HepG2 (cell line): ENCODE results near the gene STUM. TPM values are rescaled to one million over a fixed set of nuclear protein-coding genes. Genes with fewer than 3 reads are reported as not detected.
A peak's percentile ranks its signal among the peaks of the same experiment; 100 is the strongest.

Experiments
- AGO2 ChIP-seq: fragments of 200-400 bp; formaldehyde crosslinking; optimal IDR thresholded peaks from 2 replicates; pipeline ENCODE3; 2017; ENCODE audit warnings: mild to moderate bottlenecking, low read depth, low read length, moderate library complexity
- CBX5 ChIP-seq: sonication (generic); formaldehyde crosslinking; IDR thresholded peaks from 2 replicates; pipeline ENCODE4 v1.4.0; 2020; ENCODE audit warnings: missing genetic modification reagents, borderline replicate concordance
- DMAP1 ChIP-seq: IDR thresholded peaks from 2 replicates; pipeline ENCODE4 v1.6.1; 2016
- FIP1L1 ChIP-seq: fragments of 200-400 bp; formaldehyde crosslinking; IDR thresholded peaks from 2 replicates; pipeline ENCODE4 v1.6.1; 2018; ENCODE audit warnings: low read depth, mild to moderate bottlenecking, low read length, moderate library complexity, borderline replicate concordance; ENCODE audit not compliant: insufficient read depth
- NKX3-1 ChIP-seq: sonication (generic); formaldehyde crosslinking; IDR thresholded peaks from 2 replicates; pipeline ENCODE4 v1.5.0; 2020; ENCODE audit warnings: missing genetic modification reagents
- NR1H2 ChIP-seq: sonication (generic); formaldehyde crosslinking; IDR thresholded peaks from 2 replicates; pipeline ENCODE4 v1.8.1; 2022; ENCODE audit warnings: low read depth, missing genetic modification reagents, borderline replicate concordance
- POLR2A ChIP-seq, 2 experiments: IDR thresholded peaks; 2 replicates each; pipeline ENCODE4 v1.6.1; 2011; ENCODE audit warnings: low read depth in 2 of 2, low read length in 2 of 2, mild to moderate bottlenecking in 1 of 2, moderate library complexity in 1 of 2; ENCODE audit not compliant: insufficient read depth in 1 of 2
- RBAK ChIP-seq: sonication (generic); formaldehyde crosslinking; IDR thresholded peaks from 2 replicates; pipeline ENCODE4 v1.5.1; 2020; ENCODE audit warnings: mild to moderate bottlenecking, missing genetic modification reagents
- REPIN1 ChIP-seq: sonication (generic); formaldehyde crosslinking; IDR thresholded peaks from 2 replicates; pipeline ENCODE4 v1.8.0; 2022; ENCODE audit warnings: missing genetic modification reagents, low read depth, mild to moderate bottlenecking, borderline replicate concordance
- RFXAP ChIP-seq: sonication (generic); formaldehyde crosslinking; IDR thresholded peaks from 2 replicates; pipeline ENCODE4 v1.4.0; 2020; ENCODE audit warnings: missing genetic modification reagents, borderline replicate concordance
- SPEN ChIP-seq: sonication (generic); formaldehyde crosslinking; IDR thresholded peaks from 2 replicates; pipeline ENCODE4 v1.5.1; 2020; ENCODE audit warnings: low read depth, mild to moderate bottlenecking, missing genetic modification reagents
- TP53 ChIP-seq: sonication (generic); formaldehyde crosslinking; conservative IDR thresholded peaks from 2 replicates; pipeline ENCODE4 v1.4.0; 2020; ENCODE audit warnings: missing genetic modification reagents
- ZNF180 ChIP-seq: sonication (generic); formaldehyde crosslinking; IDR thresholded peaks from 2 replicates; pipeline ENCODE4 v1.4.0; 2020; ENCODE audit warnings: low read depth, missing genetic modification reagents, borderline replicate concordance
- ZNF354B ChIP-seq: sonication (generic); formaldehyde crosslinking; IDR thresholded peaks from 2 replicates; pipeline ENCODE4 v1.8.0; 2022; ENCODE audit warnings: mild to moderate bottlenecking, missing genetic modification reagents
- ZNF644 ChIP-seq: IDR thresholded peaks from 2 replicates; pipeline ENCODE4 v1.6.1; 2016; ENCODE audit warnings: low read depth
- polyA plus RNA-seq, 8 experiments: library from polyadenylated mRNA; depleted of rRNA in 3 of 8; stranded (reverse) in 7 of 8; unstranded in 1 of 8; fragments of >200 nt; fragmentation: Illumina TruSeq in 4 of 8; extraction: Trizol in 4 of 8; gene quantifications; 2 replicates each; pipeline versions ENCODE4 v1.2.1 to v1.2.3, GENCODE V29; 2011 to 2016; ENCODE audit warnings: low read depth in 4 of 8, missing spikeins in 1 of 8, mixed read lengths in 1 of 8; ENCODE audit not compliant: insufficient read depth in 1 of 8
- total RNA-seq, 5 experiments: library from RNA; depleted of rRNA; stranded (reverse); fragments of >200 nt; fragmentation: Illumina TruSeq; extraction: Trizol; gene quantifications; 2 replicates each; pipeline ENCODE4 v1.2.3, GENCODE V29; 2016; ENCODE audit warnings: low read depth in 1 of 5
- TF ChIP-seq, protein P1 (sequence below): sonication (generic); formaldehyde crosslinking; IDR thresholded peaks from 2 replicates; pipeline ENCODE4 v1.4.0; 2020; ENCODE audit warnings: missing genetic modification reagents, mild to moderate bottlenecking, borderline replicate concordance
- TF ChIP-seq, protein P2 (sequence below): sonication (generic); formaldehyde crosslinking; IDR thresholded peaks from 2 replicates; pipeline ENCODE4 v1.4.0; 2020; ENCODE audit warnings: missing genetic modification reagents, mild to moderate bottlenecking, borderline replicate concordance
- TF ChIP-seq, protein P3 (sequence below): sonication (generic); formaldehyde crosslinking; IDR thresholded peaks from 2 replicates; pipeline ENCODE4; 2020; ENCODE audit warnings: missing genetic modification reagents, mild to moderate bottlenecking, borderline replicate concordance
- TF ChIP-seq, protein P4 (sequence below): sonication (generic); formaldehyde crosslinking; IDR thresholded peaks from 2 replicates; pipeline ENCODE4 v1.8.0; 2022; ENCODE audit warnings: missing genetic modification reagents, mild to moderate bottlenecking, moderate library complexity, borderline replicate concordance

The STUM gene
- total and polyA plus RNA-seq, 2 of the 13 experiments (the other 11 are each of a cell fraction or from before 2014, with no cell fraction given), result not detected

DNA sequence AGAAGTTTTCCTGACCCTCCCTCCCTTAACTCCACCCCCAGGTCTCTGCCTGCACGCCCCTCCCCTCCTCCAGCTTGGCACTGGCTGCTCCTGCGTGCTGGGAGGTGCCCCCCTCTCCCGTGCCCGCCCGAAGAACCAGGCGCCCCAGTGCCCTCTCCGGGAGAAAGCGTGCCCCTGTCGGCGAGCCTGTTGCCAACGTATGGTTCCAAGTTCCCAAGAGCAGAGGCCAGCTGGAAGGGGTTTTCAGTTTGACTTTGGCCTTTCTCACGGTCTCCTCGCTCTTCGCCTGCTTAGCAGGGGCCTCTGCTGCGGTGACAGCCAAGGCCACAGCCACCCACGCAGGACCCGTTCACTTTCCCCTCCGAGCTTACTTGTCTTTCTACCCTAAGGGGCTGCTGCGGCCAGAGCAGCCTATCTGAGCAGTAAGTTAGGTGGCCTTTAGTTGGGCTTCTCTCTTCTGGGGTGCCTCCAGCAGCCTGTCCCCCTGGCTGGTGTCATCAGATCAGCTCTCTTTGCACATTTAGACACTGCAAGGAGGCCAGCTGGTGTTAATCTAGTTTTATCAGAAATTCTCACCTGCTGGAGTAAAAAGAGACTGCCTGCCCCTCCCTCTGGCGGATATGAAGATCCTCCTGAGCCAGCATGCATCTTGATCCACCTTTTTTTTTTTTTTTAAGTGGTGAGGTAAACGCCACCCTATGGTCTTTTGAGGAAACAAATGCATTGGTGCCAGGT, 1.5 kb downstream of the STUM start (continued):
- TF ChIP-seq ZNF180 (CRISPR knock-in tag) (no peak), RBAK (CRISPR knock-in tag) (no peak), NKX3-1 (no peak), REPIN1 (0 out of 2 replicates have a peak, but pooled peaks have one; percentile 23), ZNF354B (no peak), TP53 (CRISPR knock-in tag) (no peak), DMAP1 (CRISPR knock-in tag) (no peak), SPEN (CRISPR knock-in tag) (no peak), ZNF644 (CRISPR knock-in tag) (no peak), POLR2A (IDR thresholded peaks at IDR 0.05; ENCODE audit: insufficient read depth in 1 of 2, low read depth in 2 of 2, low read length in 2 of 2) (no peak), RFXAP (no peak), CBX5 (CRISPR knock-in tag) (no peak), AGO2 (no peak), NR1H2 (CRISPR knock-in tag) (no peak), FIP1L1 (no peak)
- TF ChIP-seq, protein P1, sequence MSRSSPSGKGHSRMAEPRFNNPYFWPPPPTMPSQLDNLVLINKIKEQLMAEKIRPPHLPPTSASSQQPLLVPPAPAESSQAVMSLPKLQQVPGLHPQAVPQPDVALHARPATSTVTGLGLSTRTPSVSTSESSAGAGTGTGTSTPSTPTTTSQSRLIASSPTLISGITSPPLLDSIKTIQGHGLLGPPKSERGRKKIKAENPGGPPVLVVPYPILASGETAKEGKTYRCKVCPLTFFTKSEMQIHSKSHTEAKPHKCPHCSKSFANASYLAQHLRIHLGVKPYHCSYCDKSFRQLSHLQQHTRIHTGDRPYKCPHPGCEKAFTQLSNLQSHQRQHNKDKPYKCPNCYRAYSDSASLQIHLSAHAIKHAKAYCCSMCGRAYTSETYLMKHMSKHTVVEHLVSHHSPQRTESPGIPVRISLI, result peak; percentile 67; the same call in 1 of the 2 replicates
- TF ChIP-seq, protein P2, sequence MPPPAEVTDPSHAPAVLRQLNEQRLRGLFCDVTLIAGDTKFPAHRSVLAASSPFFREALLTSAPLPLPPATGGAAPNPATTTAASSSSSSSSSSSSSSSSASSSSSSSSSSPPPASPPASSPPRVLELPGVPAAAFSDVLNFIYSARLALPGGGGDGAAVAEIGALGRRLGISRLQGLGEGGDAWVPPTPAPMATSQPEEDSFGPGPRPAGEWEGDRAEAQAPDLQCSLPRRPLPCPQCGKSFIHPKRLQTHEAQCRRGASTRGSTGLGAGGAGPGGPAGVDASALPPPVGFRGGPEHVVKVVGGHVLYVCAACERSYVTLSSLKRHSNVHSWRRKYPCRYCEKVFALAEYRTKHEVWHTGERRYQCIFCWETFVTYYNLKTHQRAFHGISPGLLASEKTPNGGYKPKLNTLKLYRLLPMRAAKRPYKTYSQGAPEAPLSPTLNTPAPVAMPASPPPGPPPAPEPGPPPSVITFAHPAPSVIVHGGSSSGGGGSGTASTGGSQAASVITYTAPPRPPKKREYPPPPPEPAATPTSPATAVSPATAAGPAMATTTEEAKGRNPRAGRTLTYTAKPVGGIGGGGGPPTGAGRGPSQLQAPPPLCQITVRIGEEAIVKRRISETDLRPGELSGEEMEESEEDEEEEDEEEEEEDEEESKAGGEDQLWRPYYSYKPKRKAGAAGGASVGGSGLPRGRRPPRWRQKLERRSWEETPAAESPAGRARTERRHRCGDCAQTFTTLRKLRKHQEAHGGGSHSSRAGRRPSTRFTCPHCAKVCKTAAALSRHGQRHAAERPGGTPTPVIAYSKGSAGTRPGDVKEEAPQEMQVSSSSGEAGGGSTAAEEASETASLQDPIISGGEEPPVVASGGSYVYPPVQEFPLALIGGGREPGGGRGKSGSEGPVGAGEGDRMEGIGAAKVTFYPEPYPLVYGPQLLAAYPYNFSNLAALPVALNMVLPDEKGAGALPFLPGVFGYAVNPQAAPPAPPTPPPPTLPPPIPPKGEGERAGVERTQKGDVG (CRISPR knock-in tag), result no peak
- TF ChIP-seq, protein P3, sequence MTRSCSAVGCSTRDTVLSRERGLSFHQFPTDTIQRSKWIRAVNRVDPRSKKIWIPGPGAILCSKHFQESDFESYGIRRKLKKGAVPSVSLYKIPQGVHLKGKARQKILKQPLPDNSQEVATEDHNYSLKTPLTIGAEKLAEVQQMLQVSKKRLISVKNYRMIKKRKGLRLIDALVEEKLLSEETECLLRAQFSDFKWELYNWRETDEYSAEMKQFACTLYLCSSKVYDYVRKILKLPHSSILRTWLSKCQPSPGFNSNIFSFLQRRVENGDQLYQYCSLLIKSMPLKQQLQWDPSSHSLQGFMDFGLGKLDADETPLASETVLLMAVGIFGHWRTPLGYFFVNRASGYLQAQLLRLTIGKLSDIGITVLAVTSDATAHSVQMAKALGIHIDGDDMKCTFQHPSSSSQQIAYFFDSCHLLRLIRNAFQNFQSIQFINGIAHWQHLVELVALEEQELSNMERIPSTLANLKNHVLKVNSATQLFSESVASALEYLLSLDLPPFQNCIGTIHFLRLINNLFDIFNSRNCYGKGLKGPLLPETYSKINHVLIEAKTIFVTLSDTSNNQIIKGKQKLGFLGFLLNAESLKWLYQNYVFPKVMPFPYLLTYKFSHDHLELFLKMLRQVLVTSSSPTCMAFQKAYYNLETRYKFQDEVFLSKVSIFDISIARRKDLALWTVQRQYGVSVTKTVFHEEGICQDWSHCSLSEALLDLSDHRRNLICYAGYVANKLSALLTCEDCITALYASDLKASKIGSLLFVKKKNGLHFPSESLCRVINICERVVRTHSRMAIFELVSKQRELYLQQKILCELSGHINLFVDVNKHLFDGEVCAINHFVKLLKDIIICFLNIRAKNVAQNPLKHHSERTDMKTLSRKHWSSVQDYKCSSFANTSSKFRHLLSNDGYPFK, result no peak
- TF ChIP-seq, protein P4, sequence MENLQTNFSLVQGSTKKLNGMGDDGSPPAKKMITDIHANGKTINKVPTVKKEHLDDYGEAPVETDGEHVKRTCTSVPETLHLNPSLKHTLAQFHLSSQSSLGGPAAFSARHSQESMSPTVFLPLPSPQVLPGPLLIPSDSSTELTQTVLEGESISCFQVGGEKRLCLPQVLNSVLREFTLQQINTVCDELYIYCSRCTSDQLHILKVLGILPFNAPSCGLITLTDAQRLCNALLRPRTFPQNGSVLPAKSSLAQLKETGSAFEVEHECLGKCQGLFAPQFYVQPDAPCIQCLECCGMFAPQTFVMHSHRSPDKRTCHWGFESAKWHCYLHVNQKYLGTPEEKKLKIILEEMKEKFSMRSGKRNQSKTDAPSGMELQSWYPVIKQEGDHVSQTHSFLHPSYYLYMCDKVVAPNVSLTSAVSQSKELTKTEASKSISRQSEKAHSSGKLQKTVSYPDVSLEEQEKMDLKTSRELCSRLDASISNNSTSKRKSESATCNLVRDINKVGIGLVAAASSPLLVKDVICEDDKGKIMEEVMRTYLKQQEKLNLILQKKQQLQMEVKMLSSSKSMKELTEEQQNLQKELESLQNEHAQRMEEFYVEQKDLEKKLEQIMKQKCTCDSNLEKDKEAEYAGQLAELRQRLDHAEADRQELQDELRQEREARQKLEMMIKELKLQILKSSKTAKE (CRISPR knock-in tag), result no peak
